WTC11 (cell line): ENCODE measurements around the gene PFDN5. TPM values are rescaled to one million over a fixed set of nuclear protein-coding genes. Genes with fewer than 3 reads are reported as not detected.

ENCODE experiments used
- CREB1 ChIP-seq: sonication (generic); formaldehyde crosslinking; IDR thresholded peaks from 2 replicates; pipeline ENCODE4 v1.8.0; 2023; ENCODE audit warnings: mild to moderate bottlenecking, missing genetic modification reagents
- ELF4 ChIP-seq: sonication (generic); formaldehyde crosslinking; IDR thresholded peaks from 2 replicates; pipeline ENCODE4 v1.8.1; 2022; ENCODE audit warnings: low read depth, mild to moderate bottlenecking, moderate library complexity, missing genetic modification reagents
- FOXP1 ChIP-seq: sonication (generic); formaldehyde crosslinking; IDR thresholded peaks from 2 replicates; pipeline ENCODE4 v1.8.0; 2022; ENCODE audit warnings: missing genetic modification reagents, mild to moderate bottlenecking, moderate library complexity, borderline replicate concordance
- GTF2I ChIP-seq: fragments of 250-450 bp; sonication (Bioruptor Pico); conservative IDR thresholded peaks from 2 replicates; pipeline ENCODE4 v1.4.0; 2021; ENCODE audit warnings: mild to moderate bottlenecking
- JAZF1 ChIP-seq: fragments of 250-450 bp; sonication (Bioruptor Pico); IDR thresholded peaks from 2 replicates; pipeline ENCODE4 v1.9.0; 2021; ENCODE audit warnings: moderate library complexity, mild to moderate bottlenecking, inconsistent platforms
- KAT7 ChIP-seq: sonication (generic); formaldehyde crosslinking; IDR thresholded peaks from 2 replicates; pipeline ENCODE4 v1.8.1; 2023; ENCODE audit warnings: missing genetic modification reagents, mild to moderate bottlenecking, borderline replicate concordance
- MXD4 ChIP-seq: fragments of 250-450 bp; sonication (Bioruptor Pico); IDR thresholded peaks from 2 replicates; pipeline ENCODE4 v1.8.0; 2021; ENCODE audit warnings: mild to moderate bottlenecking, moderate library complexity, borderline replicate concordance
- NR1H2 ChIP-seq: sonication (generic); formaldehyde crosslinking; IDR thresholded peaks from 2 replicates; pipeline ENCODE4 v1.9.0; 2021; ENCODE audit warnings: mild to moderate bottlenecking, moderate library complexity, missing genetic modification reagents
- RELA ChIP-seq: sonication (generic); formaldehyde crosslinking; IDR thresholded peaks from 2 replicates; pipeline ENCODE4 v1.8.1; 2022; ENCODE audit warnings: missing genetic modification reagents, mild to moderate bottlenecking, borderline replicate concordance
- SMAD3 ChIP-seq: sonication (generic); formaldehyde crosslinking; IDR thresholded peaks from 2 replicates; pipeline ENCODE4 v1.8.0; 2022; ENCODE audit warnings: missing genetic modification reagents, mild to moderate bottlenecking, borderline replicate concordance
- TCF7 ChIP-seq: sonication (generic); formaldehyde crosslinking; IDR thresholded peaks from 2 replicates; pipeline ENCODE4 v1.8.0; 2022; ENCODE audit warnings: mild to moderate bottlenecking, low read depth, missing genetic modification reagents, moderate library complexity
- ZNF138 ChIP-seq: sonication (generic); formaldehyde crosslinking; conservative IDR thresholded peaks from 2 replicates; pipeline ENCODE4 v1.8.1; 2022; ENCODE audit warnings: mild to moderate bottlenecking, moderate library complexity, missing genetic modification reagents
- ZNF317 ChIP-seq: sonication (generic); formaldehyde crosslinking; IDR thresholded peaks from 2 replicates; pipeline ENCODE4 v1.8.1; 2023; ENCODE audit warnings: low read depth, mild to moderate bottlenecking, moderate library complexity, missing genetic modification reagents, borderline replicate concordance
- ZNF416 ChIP-seq: fragments of 250-450 bp; sonication (Bioruptor Pico); IDR thresholded peaks from 2 replicates; pipeline ENCODE4 v1.9.0; 2021; ENCODE audit warnings: mild to moderate bottlenecking, inconsistent platforms
- ZNF423 ChIP-seq: fragments of 250-450 bp; sonication (Bioruptor Pico); IDR thresholded peaks from 2 replicates; pipeline ENCODE4 v2.1.2; 2022; ENCODE audit warnings: mild to moderate bottlenecking, moderate library complexity
- ZNF671 ChIP-seq: fragments of 250-450 bp; sonication (Bioruptor Pico); IDR thresholded peaks from 2 replicates; pipeline ENCODE4 v1.8.0; 2021; ENCODE audit warnings: mild to moderate bottlenecking
- total RNA-seq: library from RNA; stranded (reverse); gene quantifications from 3 replicates; pipeline ENCODE4 v1.2.3, GENCODE V29; 2021
- TF ChIP-seq, protein P1 (sequence below): sonication (generic); formaldehyde crosslinking; IDR thresholded peaks from 2 replicates; pipeline ENCODE4 v1.8.0; 2022; ENCODE audit warnings: mild to moderate bottlenecking, missing genetic modification reagents
- TF ChIP-seq, protein P2 (sequence below): sonication (generic); formaldehyde crosslinking; IDR thresholded peaks from 2 replicates; pipeline ENCODE4 v1.8.0; 2022; ENCODE audit warnings: mild to moderate bottlenecking, missing genetic modification reagents
- TF ChIP-seq, protein P3 (sequence below): sonication (generic); formaldehyde crosslinking; conservative IDR thresholded peaks from 2 replicates; pipeline ENCODE4 v1.8.1; 2022; ENCODE audit warnings: mild to moderate bottlenecking, missing genetic modification reagents
- TF ChIP-seq, protein P4 (sequence below): sonication (generic); formaldehyde crosslinking; IDR thresholded peaks from 2 replicates; pipeline ENCODE4 v1.8.1; 2022; ENCODE audit warnings: low read depth, missing genetic modification reagents, borderline replicate concordance
- TF ChIP-seq, protein P5 (sequence below): sonication (generic); formaldehyde crosslinking; IDR thresholded peaks from 2 replicates; pipeline ENCODE4 v1.8.0; 2022; ENCODE audit warnings: missing genetic modification reagents
- TF ChIP-seq, protein P6 (sequence below): fragments of 250-450 bp; sonication (Bioruptor Pico); IDR thresholded peaks from 2 replicates; pipeline ENCODE4 v1.9.0; 2021; ENCODE audit warnings: mild to moderate bottlenecking
- TF ChIP-seq, protein P7 (sequence below): sonication (generic); formaldehyde crosslinking; IDR thresholded peaks from 2 replicates; pipeline ENCODE4 v1.8.1; 2022; ENCODE audit warnings: missing genetic modification reagents, borderline replicate concordance
- TF ChIP-seq, protein P8 (sequence below): sonication (generic); formaldehyde crosslinking; IDR thresholded peaks from 2 replicates; pipeline ENCODE4 v1.8.0; 2023; ENCODE audit warnings: missing genetic modification reagents

The PFDN5 gene
- total RNA-seq, 1 experiment from 2014 or later = 263 TPM

DNA sequence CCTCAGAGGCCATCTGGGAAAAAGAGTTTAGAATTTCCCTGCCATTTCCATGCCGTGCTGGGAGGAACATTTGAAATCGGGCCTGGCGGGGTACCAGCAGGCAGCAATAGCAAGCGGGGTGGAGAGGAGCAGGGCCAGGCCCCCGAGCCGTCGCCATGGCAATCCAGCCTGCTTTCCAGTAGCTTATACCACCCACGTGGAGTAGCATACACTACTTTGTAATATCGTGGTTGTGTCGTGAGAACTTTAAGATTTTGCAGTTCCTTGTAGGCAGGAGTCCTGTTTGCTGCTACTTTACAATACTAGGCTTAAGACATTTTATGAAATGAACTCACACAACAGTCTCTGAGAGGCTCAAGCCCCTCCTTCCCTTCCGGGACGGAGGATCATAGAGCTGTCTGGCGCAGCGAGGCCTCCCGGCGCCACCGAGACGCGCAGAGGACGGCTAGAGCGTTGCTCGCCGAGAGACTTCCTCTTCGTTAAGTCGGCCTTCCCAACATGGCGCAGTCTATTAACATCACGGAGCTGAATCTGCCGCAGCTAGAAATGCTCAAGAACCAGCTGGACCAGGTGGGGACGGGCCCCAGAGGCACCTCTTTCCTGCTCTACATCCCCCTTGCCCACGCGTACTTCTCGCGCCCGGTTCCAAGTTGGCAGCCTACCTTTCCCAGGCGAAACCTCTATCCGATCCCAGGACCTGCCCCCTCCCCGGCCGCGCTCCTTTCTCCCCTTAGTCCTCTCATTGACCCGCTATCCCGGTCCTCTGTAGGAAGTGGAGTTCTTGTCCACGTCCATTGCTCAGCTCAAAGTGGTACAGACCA is at the start of gene PFDN5 (continued):
- TF ChIP-seq ZNF416 (CRISPR knock-in tag) (no peak), RELA (CRISPR knock-in tag) (no peak), TCF7 (CRISPR knock-in tag) (no peak), KAT7 (0 out of 2 replicates have a peak, but pooled peaks have one; percentile 45), GTF2I (CRISPR knock-in tag) (no peak), NR1H2 (CRISPR knock-in tag) (no peak), CREB1 (no peak), ZNF423 (CRISPR knock-in tag) (no peak), ZNF138 (no peak), MXD4 (no peak), ZNF671 (no peak), SMAD3 (CRISPR knock-in tag) (no peak), JAZF1 (CRISPR knock-in tag) (no peak), FOXP1 (CRISPR knock-in tag) (peak; percentile 77), ELF4 (CRISPR knock-in tag) (no peak), ZNF317 (CRISPR knock-in tag) (no peak)
- TF ChIP-seq, protein P1, sequence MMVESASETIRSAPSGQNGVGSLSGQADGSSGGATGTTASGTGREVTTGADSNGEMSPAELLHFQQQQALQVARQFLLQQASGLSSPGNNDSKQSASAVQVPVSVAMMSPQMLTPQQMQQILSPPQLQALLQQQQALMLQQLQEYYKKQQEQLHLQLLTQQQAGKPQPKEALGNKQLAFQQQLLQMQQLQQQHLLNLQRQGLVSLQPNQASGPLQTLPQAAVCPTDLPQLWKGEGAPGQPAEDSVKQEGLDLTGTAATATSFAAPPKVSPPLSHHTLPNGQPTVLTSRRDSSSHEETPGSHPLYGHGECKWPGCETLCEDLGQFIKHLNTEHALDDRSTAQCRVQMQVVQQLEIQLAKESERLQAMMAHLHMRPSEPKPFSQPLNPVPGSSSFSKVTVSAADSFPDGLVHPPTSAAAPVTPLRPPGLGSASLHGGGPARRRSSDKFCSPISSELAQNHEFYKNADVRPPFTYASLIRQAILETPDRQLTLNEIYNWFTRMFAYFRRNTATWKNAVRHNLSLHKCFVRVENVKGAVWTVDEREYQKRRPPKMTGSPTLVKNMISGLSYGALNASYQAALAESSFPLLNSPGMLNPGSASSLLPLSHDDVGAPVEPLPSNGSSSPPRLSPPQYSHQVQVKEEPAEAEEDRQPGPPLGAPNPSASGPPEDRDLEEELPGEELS (CRISPR knock-in tag) = peak; percentile 15; the same call in 1 of the 2 replicates
- TF ChIP-seq, protein P2, sequence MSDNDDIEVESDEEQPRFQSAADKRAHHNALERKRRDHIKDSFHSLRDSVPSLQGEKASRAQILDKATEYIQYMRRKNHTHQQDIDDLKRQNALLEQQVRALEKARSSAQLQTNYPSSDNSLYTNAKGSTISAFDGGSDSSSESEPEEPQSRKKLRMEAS (CRISPR knock-in tag) = peak; percentile 73
- TF ChIP-seq, protein P3, sequence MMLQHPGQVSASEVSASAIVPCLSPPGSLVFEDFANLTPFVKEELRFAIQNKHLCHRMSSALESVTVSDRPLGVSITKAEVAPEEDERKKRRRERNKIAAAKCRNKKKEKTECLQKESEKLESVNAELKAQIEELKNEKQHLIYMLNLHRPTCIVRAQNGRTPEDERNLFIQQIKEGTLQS (CRISPR knock-in tag) = no peak
- TF ChIP-seq, protein P4, sequence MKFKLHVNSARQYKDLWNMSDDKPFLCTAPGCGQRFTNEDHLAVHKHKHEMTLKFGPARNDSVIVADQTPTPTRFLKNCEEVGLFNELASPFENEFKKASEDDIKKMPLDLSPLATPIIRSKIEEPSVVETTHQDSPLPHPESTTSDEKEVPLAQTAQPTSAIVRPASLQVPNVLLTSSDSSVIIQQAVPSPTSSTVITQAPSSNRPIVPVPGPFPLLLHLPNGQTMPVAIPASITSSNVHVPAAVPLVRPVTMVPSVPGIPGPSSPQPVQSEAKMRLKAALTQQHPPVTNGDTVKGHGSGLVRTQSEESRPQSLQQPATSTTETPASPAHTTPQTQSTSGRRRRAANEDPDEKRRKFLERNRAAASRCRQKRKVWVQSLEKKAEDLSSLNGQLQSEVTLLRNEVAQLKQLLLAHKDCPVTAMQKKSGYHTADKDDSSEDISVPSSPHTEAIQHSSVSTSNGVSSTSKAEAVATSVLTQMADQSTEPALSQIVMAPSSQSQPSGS (CRISPR knock-in tag) = peak; percentile 22; the same call in 1 of the 2 replicates
- TF ChIP-seq, protein P5, sequence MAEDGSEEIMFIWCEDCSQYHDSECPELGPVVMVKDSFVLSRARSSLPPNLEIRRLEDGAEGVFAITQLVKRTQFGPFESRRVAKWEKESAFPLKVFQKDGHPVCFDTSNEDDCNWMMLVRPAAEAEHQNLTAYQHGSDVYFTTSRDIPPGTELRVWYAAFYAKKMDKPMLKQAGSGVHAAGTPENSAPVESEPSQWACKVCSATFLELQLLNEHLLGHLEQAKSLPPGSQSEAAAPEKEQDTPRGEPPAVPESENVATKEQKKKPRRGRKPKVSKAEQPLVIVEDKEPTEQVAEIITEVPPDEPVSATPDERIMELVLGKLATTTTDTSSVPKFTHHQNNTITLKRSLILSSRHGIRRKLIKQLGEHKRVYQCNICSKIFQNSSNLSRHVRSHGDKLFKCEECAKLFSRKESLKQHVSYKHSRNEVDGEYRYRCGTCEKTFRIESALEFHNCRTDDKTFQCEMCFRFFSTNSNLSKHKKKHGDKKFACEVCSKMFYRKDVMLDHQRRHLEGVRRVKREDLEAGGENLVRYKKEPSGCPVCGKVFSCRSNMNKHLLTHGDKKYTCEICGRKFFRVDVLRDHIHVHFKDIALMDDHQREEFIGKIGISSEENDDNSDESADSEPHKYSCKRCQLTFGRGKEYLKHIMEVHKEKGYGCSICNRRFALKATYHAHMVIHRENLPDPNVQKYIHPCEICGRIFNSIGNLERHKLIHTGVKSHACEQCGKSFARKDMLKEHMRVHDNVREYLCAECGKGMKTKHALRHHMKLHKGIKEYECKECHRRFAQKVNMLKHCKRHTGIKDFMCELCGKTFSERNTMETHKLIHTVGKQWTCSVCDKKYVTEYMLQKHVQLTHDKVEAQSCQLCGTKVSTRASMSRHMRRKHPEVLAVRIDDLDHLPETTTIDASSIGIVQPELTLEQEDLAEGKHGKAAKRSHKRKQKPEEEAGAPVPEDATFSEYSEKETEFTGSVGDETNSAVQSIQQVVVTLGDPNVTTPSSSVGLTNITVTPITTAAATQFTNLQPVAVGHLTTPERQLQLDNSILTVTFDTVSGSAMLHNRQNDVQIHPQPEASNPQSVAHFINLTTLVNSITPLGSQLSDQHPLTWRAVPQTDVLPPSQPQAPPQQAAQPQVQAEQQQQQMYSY = no peak
- TF ChIP-seq, protein P6, sequence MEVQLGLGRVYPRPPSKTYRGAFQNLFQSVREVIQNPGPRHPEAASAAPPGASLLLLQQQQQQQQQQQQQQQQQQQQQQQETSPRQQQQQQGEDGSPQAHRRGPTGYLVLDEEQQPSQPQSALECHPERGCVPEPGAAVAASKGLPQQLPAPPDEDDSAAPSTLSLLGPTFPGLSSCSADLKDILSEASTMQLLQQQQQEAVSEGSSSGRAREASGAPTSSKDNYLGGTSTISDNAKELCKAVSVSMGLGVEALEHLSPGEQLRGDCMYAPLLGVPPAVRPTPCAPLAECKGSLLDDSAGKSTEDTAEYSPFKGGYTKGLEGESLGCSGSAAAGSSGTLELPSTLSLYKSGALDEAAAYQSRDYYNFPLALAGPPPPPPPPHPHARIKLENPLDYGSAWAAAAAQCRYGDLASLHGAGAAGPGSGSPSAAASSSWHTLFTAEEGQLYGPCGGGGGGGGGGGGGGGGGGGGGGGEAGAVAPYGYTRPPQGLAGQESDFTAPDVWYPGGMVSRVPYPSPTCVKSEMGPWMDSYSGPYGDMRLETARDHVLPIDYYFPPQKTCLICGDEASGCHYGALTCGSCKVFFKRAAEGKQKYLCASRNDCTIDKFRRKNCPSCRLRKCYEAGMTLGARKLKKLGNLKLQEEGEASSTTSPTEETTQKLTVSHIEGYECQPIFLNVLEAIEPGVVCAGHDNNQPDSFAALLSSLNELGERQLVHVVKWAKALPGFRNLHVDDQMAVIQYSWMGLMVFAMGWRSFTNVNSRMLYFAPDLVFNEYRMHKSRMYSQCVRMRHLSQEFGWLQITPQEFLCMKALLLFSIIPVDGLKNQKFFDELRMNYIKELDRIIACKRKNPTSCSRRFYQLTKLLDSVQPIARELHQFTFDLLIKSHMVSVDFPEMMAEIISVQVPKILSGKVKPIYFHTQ (CRISPR knock-in tag) = no peak
- TF ChIP-seq, protein P7, sequence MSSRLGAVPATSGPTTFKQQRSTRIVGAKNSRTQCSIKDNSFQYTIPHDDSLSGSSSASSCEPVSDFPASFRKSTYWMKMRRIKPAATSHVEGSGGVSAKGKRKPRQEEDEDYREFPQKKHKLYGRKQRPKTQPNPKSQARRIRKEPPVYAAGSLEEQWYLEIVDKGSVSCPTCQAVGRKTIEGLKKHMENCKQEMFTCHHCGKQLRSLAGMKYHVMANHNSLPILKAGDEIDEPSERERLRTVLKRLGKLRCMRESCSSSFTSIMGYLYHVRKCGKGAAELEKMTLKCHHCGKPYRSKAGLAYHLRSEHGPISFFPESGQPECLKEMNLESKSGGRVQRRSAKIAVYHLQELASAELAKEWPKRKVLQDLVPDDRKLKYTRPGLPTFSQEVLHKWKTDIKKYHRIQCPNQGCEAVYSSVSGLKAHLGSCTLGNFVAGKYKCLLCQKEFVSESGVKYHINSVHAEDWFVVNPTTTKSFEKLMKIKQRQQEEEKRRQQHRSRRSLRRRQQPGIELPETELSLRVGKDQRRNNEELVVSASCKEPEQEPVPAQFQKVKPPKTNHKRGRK (CRISPR knock-in tag) = no peak
- TF ChIP-seq, protein P8, sequence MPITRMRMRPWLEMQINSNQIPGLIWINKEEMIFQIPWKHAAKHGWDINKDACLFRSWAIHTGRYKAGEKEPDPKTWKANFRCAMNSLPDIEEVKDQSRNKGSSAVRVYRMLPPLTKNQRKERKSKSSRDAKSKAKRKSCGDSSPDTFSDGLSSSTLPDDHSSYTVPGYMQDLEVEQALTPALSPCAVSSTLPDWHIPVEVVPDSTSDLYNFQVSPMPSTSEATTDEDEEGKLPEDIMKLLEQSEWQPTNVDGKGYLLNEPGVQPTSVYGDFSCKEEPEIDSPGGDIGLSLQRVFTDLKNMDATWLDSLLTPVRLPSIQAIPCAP (CRISPR knock-in tag) = no peak
